Astrocyte of the cerebellum (primary cell): Measurements from ENCODE around the gene CDC45.
"Not testable (repeated sequence)": the region's sequence is repeated elsewhere in the genome, so short reads cannot be mapped to it uniquely, and the experiment has no call there.

Experiments used
- DNase-seq: peaks from one replicate; pipeline ENCODE4 v3.0.0-alpha.2; 2011; ENCODE audit warnings: low read depth
- H3K4me3 ChIP-seq: 2 replicates; pipeline ENCODE4 v1.5.1; 2011; ENCODE audit warnings: mild to moderate bottlenecking, low read depth, low read length, moderate library complexity
- CTCF ChIP-seq: IDR thresholded peaks from 2 replicates; pipeline ENCODE4 v1.5.1; 2012; ENCODE audit warnings: low read length, low read depth, moderate library complexity, mild to moderate bottlenecking; ENCODE audit errors: missing control alignments
- in situ Hi-C: cut with HindIII; loops from 2 replicates; pipeline ENCODE4 v1.10.0; 2017; ENCODE audit warnings: low sequenced_read_pairs

Gene CDC45

GRCh38 chr22:19546680-19547079 lies 67.0 kb downstream of the CDC45 start:
- no peak for DNase-seq
- H3K4me3 ChIP-seq: no peak overlapping the region
- in situ Hi-C loops: no loop called here
- TF ChIP-seq CTCF: no peak

GRCh38 chr22:19547620-19548019 lies 67.9 kb downstream of the CDC45 start:
- TF ChIP-seq CTCF: no peak
- H3K4me3 ChIP-seq: no peak overlapping the region
- in situ Hi-C loops: no loop called here
- no peak for DNase-seq

DNA sequence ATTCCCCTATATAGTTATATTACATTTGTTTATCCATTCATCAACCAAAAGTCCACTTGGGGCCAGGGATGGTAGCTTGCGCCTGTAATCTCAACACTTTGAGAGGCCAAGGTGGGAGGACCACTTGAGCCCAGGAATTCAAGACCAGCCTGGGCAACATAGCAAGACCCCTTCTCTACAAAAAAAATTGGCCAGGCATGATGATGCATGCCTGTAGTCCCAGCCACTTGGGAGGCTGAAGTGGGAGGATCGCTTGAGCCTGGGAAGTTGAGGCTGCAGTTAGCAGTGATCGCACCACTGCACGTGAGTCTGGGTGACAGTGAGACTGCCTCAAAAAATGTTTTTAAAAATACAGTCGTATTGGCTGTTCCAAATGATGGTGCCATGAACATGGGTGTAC lies 68.7 kb downstream of the CDC45 start:
- H3K4me3 ChIP-seq, in situ Hi-C loops, DNase-seq: not testable (repeated sequence)

- no peak for DNase-seq
- no peak for TF ChIP-seq CTCF
- no peak overlapping the region for H3K4me3 ChIP-seq
- in situ Hi-C loops: no loop called here
Observed at GRCh38 chr22:19548964-19549363, 69.2 kb downstream of the CDC45 start.

DNA sequence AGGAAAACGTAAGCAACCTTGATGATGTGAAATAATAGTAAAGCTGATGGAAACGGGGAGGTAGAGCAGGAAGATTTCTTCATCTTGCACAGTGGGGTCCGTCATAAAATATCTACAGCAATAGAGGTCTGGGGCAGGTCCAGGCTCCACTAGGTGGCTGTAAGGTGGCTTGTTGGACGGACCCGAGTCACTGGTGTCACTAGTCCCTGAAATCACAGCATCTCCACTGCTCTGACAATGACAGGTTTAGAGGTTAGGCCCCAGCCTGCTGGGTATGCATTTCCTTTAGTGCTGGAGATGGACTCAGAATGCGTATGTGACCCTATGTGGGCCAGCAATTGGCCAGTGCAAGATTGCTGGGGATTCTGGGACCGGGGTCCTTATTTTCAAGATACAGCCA lies 69.7 kb downstream of the CDC45 start:
- H3K4me3 ChIP-seq: no peak overlapping the region
- TF ChIP-seq CTCF: no peak
- in situ Hi-C loops: no loop called here
- DNase-seq: no peak

- in situ Hi-C loops: no loop called here
- TF ChIP-seq CTCF: no peak
- no peak overlapping the region for H3K4me3 ChIP-seq
- no peak for DNase-seq
Observed at GRCh38 chr22:19550382-19550781, 70.7 kb downstream of the CDC45 start.

- DNase-seq: no peak
- no peak overlapping the region for H3K4me3 ChIP-seq
- in situ Hi-C loops: no loop called here
- TF ChIP-seq CTCF: no peak
Observed at GRCh38 chr22:19553201-19553600, 73.5 kb downstream of the CDC45 start.
